Testis (tissue), 5 donors: Measurements from ENCODE around the gene CLEC12A. TPM values are rescaled to one million over a fixed set of nuclear protein-coding genes. Genes with fewer than 3 reads are reported as not detected.

ENCODE experiments used
- DNase-seq: peaks from one replicate; pipeline ENCODE4 v3.0.0-alpha.2; 2019
- H3K27ac ChIP-seq, 2 donors: fragments of 200-600 bp; sonication (generic); one replicate each; pipeline ENCODE4 v1.5.1; 2019
- H3K27me3 ChIP-seq: fragments of 200-600 bp; sonication (generic); one replicate; pipeline ENCODE4 v1.5.1; 2019
- H3K36me3 ChIP-seq: fragments of 200-600 bp; sonication (generic); one replicate; pipeline ENCODE4 v1.5.1; 2017; ENCODE audit warnings: low read depth; ENCODE audit errors: missing control alignments
- H3K4me1 ChIP-seq: fragments of 200-600 bp; sonication (generic); one replicate; pipeline ENCODE4 v1.5.1; 2019
- H3K4me3 ChIP-seq, 2 donors: fragments of 200-600 bp; sonication (generic); one replicate each; pipeline ENCODE4 v1.5.1; 2017 to 2019
- H3K9me3 ChIP-seq: fragments of 200-600 bp; sonication (generic); one replicate; pipeline ENCODE4 v1.5.1; 2017
- CTCF ChIP-seq, 3 experiments: fragments of 450-650 bp in 2 of 3; fragments of 200-600 bp in 1 of 3; sonication (generic) in 1 of 3; IDR thresholded peaks; one replicate each; pipeline ENCODE4 v1.5.1; 2016 to 2019; ENCODE audit warnings: antibody characterized with exemption in 3 of 3, mild to moderate bottlenecking in 2 of 3, moderate library complexity in 1 of 3
- POLR2A ChIP-seq: fragments of 450-650 bp; IDR thresholded peaks from one replicate; pipeline ENCODE4 v1.6.1; 2017; ENCODE audit warnings: antibody characterized with exemption, mild to moderate bottlenecking, moderate library complexity
- WGBS, 2 donors: methylation state at CpG; one replicate each; pipeline ENCODE4 v1.1.5; 2018; 5-methylcytosine and 5-hydroxymethylcytosine counted together
- intact Hi-C: fragments of 100-400 bp; cut with DNase I; formaldehyde crosslinking; loops from one replicate; pipeline ENCODE4 v1.15.1; 2023; ENCODE audit warnings: low total_unique reads
- long read RNA-seq, 2 donors: transcript quantifications; one replicate each; lab custom pipeline, GENCODE V29; 2026
- polyA plus RNA-seq: library from polyadenylated mRNA; stranded (reverse); fragments of 350-450 nt; fragmentation: Illumina TruSeq; extraction: RNeasy Lipid Tissue Mini Kit (QIAGEN cat#74804); gene quantifications from one replicate; pipeline ENCODE4 v1.2.3, GENCODE V29; 2014; ENCODE audit warnings: low read depth, low replicate concordance; ENCODE audit not compliant: insufficient read depth
- total RNA-seq, 2 donors: library from RNA; depleted of rRNA; stranded (reverse); fragments of >200 nt; gene quantifications; one replicate each; pipeline ENCODE4 v1.2.3, GENCODE V29; 2016

Gene CLEC12A
- under 1 TPM in 1 of 2 donors, not detected in 1; 0.31 TPM for total RNA-seq
- polyA plus RNA-seq, result 2.0 TPM
- long read RNA-seq, donor 1, result 0 reads
- long read RNA-seq, donor 2, result 0 reads

GRCh38 chr12:9971181-9971580, at the start of gene CLEC12A:
TSS of gene CLEC12A (plus strand) at chr12:9971409. CDS start at chr12:9971597, 188 bp downstream.
- Histone ChIP-seq H3K36me3 (no peaks in the 10 kb centered on the region), H3K4me3 (no peak within 1 kb of the TSS), H3K27me3 (no peaks in the 10 kb centered on the region), H3K9me3 (no peaks in the 10 kb centered on the region), H3K4me1 (no peaks in the 10 kb centered on the region), H3K27ac (no peak within 1 kb of the TSS)
- 78 to 80% methylated on average over 1 of the region's 1 CpG for WGBS, 2 donors
- no peak for DNase-seq
- intact Hi-C loops, result no loop called here
- TF ChIP-seq POLR2A, result no peak
- TF ChIP-seq CTCF (IDR thresholded peaks at IDR 0.05), result no peak

GRCh38 chr12:9922429-9922828, 48.8 kb upstream of the CLEC12A start:
- 90 to 94% methylated on average over 1 of the region's 1 CpG for WGBS, 2 donors
- no peaks in the 10 kb centered on the region for H3K36me3 ChIP-seq
- no peak overlapping the region for H3K27ac ChIP-seq
- TF ChIP-seq CTCF (IDR thresholded peaks at IDR 0.05) (no peak), POLR2A (no peak)
- no peaks in the 10 kb centered on the region for H3K4me1 ChIP-seq
- DNase-seq, result no peak
- H3K4me3 ChIP-seq, result no peak overlapping the region
- intact Hi-C loops, result no loop called here
- no peaks in the 10 kb centered on the region for H3K27me3 ChIP-seq
- H3K9me3 ChIP-seq, result no peaks in the 10 kb centered on the region

- no peak for DNase-seq
- H3K27ac ChIP-seq, result no peak overlapping the region
- TF ChIP-seq CTCF (IDR thresholded peaks at IDR 0.05), result peak; percentile 32 to 59 (median 47)
- no peak for TF ChIP-seq POLR2A
- 34 to 45% methylated on average over 5 of the region's 5 CpGs for WGBS, 2 donors
- H3K4me3 ChIP-seq, result no peak overlapping the region
- no peaks in the 10 kb centered on the region for H3K9me3 ChIP-seq
- no peaks in the 10 kb centered on the region for H3K36me3 ChIP-seq
- intact Hi-C loops, result no loop called here
- no peaks in the 10 kb centered on the region for H3K4me1 ChIP-seq
- H3K27me3 ChIP-seq, result no peaks in the 10 kb centered on the region
Observed at GRCh38 chr12:9925705-9926393, 45.4 kb upstream of the CLEC12A start.

GRCh38 chr12:9926876-9927275, 44.3 kb upstream of the CLEC12A start:
- 91 to 92% methylated on average over 3 of the region's 3 CpGs for WGBS, 2 donors
- H3K36me3 ChIP-seq, result no peaks in the 10 kb centered on the region

More at GRCh38 chr12:9926876-9927275, 44.3 kb upstream of the CLEC12A start:
- Histone ChIP-seq H3K4me3 (no peak overlapping the region), H3K27me3 (no peaks in the 10 kb centered on the region), H3K9me3 (no peaks in the 10 kb centered on the region), H3K4me1 (no peaks in the 10 kb centered on the region), H3K27ac (no peak overlapping the region)
- TF ChIP-seq POLR2A (no peak), CTCF (IDR thresholded peaks at IDR 0.05) (no peak)
- intact Hi-C loops, result no loop called here
- DNase-seq, result no peak
